GM21381 (cell line): Measurements from ENCODE around the gene JADE3.

Experiments
- ATAC-seq: cut with Tn5 transposase; IDR thresholded peaks from one replicate; pipeline ENCODE4 v1.9.1; 2021; ENCODE audit warnings: mild to moderate bottlenecking, moderate library complexity; ENCODE audit not compliant: unreplicated experiment

The JADE3 gene

DNA sequence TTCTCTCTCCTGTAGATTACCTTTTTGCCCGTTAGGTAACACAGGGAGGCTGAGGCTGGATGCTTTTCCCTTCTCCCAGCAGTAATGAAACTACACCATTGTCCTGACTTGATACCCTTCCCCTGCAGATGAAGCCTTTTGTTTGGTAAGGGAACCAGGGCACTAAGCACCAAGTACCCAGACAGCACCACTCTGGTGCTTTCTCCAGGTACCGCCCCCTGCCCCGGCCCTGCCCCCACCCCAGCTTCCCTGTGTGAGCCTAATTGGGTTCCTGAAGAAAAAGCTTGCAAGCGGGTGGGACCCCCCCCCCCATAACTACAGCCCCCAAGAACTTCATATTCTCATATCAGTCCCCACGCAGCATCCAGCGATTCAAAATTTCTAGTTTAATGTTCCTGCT, 79.8 kb downstream of the JADE3 start:
- no peak for ATAC-seq

DNA sequence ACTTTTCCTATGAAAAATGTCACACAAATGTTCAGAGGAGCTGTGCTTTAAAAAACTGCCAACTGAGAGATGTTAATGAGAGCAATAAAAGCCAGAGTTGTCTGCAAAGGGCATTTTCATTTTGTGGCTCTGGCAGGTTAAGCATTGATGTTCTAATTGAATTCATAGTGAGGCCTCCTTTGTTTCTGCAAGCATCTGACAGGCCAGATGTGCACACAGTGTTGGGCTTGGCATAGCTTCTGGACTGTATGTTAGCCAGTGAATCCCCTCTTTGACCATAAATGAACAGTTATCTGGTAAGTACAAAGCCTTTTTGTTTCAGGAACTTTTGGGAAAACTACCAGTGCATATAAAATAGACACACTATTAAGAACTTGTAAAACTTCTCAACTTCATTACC, 81.9 kb downstream of the JADE3 start:
- no peak for ATAC-seq

DNA sequence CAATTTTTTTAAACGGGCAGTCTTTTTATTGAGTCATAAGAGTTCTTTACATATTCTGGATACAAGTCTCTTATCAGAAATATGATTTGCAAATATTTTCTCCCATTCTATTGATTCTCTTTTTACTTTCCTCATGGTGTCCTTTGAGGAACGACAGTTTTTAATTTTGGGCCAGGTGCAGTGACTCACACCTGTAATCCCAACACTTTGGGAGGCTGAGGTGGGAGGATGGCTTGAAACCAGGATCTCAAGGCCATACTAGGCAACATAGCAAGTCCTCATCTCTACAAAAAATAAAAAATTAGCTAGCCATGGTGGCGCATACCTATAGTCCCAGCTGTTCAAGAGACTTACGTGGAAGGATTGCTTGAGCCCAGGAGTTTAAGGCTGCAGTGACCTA, 99.9 kb downstream of the JADE3 start:
- ATAC-seq = no peak

DNA sequence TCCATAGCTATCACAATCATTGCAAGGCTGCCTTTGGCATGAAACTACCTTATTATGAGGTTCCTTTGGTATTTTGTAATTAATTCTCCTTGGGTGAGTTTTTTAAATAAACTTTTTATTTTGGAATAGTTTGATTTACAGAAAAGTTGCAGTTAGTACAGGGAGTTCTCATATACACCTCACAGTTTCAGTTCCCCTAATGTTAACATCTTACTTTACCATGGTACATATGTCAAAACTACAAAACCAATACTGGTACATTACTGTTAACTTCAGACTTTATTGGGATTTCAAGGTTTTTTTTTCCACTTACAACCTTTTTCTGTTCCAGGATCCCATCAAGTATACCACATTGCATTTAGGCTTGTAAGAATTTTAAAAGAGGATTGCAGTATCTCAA, 114.0 kb downstream of the JADE3 start:
- no peak for ATAC-seq

DNA sequence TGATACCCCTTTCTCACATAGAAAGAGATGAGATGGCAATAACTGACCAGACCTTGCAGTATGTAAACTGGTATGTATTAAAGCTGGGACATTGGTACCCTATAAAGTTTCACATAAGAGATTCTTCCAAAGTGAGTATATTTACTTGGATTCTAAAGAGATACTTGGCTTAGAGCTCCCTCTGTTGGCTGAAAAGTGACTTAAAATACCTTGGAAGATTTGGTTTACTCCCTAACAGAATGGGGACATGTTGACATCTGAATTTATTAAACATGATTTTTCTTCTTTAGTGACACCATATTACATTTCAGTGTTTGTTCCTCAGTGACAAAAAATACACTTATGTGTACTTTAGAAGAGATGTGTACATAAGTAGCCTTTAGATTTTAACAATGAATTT, 118.1 kb downstream of the JADE3 start:
- ATAC-seq = no peak

DNA sequence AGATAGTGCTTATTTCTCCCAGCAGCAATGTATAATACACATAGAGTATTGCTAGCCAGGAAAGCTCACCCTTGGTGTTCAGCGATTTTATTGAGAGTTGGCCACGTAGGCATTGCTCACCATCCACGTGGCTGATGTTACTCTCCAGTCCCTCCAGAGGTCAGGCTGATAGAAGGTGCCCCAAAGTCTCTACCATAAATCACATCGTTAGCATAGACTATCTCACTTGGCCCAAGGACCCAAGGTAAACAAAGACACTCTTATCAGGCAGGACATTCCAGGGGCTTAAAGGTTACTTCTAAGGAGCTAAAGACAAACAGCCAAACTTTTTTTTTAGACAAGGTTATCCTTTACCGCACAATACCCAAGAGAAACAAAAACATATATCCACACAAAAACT, 135.8 kb downstream of the JADE3 start:
- no peak for ATAC-seq

DNA sequence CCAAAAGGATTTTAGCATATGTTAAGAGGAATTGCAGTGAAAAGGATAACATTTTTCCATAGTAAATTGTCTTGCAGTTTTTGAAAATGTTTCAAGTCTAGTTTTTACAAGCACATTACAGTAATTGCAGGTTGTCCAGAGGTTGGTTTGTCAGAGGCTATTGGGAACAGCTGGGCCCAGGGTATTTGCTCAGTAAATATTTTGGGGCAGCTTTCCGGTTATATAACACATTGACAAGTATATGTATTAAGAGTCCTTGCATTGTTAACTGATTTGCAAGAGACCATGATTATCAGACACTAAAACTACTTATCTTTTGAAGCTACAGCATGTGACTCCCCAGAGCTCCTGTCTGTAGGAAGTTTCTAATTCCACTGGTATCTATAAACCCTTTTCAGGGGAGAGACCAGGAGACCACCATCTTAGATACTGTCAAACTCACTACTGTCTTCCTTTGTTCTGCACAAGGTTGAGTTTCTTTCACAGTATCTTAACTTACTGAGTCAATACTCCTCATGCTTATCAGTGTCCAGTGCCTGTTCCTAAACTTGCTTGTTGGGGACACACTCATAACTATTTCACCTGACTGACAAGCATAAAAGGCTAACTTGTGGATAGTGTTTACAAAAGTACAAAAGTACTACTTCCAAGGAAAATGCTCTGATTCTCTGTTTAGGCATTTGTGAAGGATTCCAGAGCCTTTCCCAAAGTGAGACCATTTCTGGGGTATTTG, 147.1 kb downstream of the JADE3 start:
- no peak for ATAC-seq

DNA sequence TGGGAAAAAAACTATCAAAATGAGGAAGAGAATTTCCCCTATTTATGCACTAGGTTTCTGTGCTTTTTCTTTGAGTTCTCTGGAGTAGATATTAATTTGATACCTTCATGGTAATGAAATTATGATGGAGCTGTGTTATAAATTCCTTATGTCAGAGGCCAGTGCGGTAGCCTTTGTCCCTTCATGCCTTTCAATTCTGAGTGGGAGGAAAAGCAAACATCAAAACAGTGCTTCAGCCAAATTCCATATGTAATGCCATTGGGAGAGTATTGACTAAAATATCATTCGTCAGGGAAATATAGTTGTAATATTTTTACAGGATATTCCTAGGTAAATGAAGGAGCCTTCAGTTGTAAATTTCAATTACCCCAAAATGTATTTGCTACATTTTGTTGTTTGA, 148.5 kb downstream of the JADE3 start:
- ATAC-seq = no peak

DNA sequence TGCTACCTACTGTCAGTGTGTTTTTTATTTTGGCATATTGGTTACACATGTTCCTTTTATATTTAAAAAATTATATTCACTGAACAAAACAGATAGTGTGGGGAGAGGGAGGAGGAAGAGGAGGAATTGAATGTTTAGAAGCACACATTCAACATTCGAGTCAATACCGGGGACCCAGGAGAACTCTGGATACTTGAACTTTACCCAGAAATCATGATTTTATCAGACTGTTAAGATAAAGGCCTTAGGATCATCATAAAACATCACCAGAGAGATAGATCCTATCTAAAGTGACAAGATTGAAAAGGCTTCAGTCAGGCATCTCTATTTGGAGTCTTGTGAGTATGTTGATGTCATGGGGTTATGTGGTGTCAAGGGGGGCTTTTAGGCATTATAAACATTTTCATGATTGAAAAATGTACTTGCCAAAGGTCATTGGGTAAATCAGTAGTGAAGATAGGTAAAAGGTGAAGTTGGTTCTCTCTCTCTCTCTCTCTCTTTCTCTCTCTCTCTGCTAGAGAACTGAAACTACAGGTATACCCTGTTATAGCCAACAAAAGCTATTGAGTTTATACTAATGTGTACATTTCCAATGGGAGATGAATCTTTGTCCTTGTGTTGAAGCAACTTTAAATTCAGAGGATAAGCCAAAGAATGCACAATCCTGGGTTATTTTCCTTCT, 149.2 kb downstream of the JADE3 start:
- ATAC-seq = no peak

DNA sequence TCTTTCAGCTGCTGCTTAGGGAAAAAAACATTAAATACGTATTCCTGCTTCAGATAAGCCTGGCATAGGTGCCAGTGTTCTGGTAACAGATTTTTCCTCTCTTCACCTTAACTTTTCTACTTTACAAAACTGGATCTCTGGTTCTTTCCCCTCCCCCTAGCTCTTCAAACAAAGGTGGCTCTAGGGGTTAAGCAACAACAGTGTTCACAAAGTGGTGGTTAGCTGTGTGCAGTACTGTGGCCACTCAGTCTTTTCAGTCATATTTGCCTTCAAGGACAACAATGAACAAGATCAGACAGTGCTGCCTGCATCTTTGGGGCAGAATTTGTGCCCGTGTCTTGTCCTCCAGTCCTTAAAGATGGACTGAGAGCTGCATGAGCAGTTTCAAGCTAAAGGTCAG, 151.0 kb downstream of the JADE3 start:
- ATAC-seq = no peak

DNA sequence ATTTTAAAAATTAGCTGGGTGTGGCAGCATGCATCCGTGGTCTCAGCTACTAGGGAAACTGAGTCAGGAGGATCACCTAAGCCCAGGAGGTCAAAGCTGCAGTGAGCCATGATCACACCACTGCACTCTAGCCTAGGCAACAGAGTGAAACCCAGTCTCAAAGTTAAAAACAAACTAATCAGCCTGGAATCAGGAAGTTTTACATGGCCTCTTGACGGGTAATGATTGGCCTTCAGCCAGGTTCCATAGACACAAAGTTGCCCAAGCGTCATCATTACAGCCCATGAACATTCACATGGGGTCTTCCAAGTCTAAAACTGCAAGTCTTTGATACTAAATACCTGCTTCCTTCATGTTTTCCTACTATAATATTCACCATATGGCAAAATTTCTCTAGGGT, 156.0 kb downstream of the JADE3 start:
- no peak for ATAC-seq

DNA sequence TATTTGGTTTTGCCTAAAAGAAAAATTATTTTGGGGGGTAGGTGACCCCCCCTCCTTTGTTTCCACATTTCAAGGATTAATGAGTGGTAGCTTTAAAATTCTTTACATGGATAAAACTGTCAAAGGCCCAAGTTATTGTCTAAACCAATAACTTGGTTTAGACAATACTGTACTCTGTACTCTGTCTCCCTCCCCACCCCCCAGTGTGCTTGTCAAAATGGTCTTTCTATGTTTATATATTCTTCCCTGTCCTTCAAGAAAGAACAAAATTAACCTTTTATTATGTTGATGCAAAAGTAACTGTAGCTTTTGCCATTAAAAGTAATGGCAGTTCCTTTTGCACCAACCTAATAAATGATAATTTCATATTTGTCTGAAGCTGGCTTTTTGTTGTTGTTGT, 156.5 kb downstream of the JADE3 start:
- no peak for ATAC-seq

DNA sequence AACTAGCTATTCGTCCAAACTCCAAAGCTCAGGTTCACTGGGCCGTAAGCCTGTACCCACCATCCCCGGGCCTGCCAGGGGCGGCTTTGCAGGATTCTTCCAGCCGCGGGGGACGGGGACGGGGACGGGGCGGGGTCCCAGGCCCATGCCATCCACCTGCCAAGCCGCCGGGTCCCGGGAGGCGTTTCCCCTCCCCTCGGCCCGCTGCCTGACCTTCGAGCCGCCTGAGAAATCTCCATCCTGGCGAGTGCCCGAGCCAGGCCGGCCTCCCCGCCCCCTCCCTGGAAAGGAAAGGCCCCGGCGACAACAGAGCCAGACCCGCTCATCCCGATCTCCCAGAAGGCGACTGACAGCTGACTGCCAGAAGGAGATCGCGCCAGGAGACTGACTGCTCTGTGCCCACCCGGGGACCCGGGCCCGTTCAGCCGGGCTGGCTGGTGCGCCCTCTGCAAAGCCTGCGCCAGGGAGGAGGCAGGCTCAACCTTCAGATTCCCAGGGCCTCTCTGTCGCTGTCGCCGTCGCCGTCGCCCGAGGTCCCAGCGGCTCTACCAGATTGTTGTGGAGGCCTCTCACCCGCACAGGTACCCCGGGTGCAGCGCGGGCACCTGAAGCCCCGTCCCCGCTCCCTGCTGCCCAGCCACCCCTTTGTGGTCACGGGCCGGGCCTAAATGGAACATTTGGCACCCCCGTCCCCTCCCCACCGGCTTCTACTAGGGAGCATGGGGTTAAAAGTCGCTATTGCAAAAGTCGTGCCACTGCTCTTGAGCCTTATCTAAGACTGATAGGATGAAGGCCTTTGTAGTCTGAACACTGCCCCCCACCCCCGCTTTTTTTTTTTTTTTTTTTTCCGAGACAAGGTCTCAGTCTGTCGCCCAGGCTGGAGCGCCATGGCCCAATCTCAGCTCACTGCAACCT, 166.2 kb downstream of the JADE3 start, which contains the start of gene RGN:
RGN (plus strand) TSS at position 315 of the 915 bp plus-strand sequence. CDS start 2,702 bp downstream, outside the sequence.
- no peak for ATAC-seq

DNA sequence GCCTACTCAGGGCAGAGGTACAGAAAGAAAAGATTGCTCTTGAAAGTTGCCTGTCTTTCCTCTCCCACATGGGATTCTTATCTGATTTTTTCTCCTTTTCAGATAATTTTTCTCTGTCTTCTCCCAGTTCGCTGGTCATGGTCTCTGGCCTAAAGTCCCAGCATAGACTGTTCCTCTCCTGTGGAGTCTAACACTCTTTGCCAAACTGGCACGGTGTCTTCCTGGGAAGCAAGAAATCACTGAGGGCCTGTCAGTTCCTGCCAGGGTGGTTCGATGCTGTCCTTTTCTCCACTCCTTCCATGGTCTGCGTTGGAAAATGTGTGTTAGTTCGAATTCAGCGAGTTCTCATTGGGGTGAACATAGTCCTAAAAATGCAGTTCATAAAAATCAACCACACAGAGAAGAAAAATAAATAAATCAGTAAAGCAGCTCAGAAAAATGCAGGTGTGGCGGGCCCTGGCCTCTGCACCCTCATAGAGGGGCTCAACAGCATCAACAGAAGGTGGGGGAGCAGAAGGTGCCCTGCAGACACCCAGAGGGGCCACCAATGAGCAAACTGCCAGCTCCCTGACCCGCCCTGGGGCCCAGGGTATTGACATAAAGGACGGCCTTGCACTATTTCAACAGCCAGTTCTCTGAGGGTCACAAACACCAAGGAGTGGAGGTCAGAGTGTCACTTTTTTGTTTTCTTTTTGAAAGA, 168.1 kb downstream of the JADE3 start:
- ATAC-seq = no peak

DNA sequence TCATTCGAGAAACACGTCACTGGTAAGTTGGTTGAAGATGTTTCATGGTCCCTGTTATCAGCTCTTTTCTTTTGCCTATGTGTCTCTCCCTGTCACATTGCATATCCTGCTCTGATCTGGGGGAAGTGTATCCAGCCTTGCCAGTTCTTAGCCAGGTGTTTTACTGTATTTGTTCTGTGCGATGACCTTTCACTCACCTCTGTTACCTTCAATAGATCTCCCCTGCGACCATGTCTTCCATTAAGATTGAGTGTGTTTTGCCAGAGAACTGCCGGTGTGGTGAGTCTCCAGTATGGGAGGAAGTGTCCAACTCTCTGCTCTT, 168.7 kb downstream of the JADE3 start:
- ATAC-seq = no peak

DNA sequence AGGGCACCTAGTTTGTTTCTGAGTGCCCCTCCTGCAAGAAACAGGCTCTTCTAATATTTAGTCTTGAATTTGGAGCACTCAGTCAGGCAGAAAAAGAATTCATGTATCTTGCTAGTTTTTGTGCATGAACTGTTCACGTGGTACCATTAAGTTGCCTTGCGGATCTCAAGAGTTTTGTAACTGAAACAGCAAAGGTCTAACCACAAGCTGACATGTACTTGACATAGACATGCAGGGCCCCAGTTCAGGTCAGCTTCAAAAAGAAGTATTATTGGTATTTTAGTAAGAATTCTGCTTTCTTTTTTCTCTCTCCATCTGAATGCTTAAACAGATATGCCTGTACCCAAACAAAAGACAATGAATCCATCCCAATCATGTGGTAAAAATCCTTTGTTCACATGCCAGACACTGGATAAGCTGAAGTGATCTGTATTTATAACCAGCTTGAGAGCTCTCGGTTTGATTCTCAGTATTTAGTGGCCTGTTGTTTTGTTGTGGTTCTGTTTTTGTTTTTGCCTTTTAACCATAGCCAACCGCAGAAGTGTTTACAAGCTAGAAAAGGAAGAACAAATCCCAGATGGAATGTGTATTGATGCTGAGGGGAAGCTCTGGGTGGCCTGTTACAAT, 179.0 kb downstream of the JADE3 start:
- ATAC-seq = no peak

DNA sequence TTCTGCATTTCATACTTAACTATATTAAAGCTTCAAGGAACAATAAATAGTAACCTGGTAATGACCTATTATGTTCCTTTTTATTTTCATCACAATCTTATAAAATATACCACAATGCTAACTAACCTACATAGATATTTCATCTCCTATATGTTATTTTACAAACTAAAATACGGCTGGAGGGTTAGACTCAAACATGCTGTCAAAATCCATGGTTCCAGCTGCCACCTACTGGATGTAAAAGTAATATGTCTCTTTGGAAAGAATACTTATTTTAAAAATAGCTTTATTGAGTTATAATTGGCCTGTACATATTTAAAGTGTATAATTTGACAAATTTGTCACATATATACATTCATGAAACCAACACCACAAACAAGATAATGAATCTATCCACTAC, 181.0 kb downstream of the JADE3 start:
- no peak for ATAC-seq

DNA sequence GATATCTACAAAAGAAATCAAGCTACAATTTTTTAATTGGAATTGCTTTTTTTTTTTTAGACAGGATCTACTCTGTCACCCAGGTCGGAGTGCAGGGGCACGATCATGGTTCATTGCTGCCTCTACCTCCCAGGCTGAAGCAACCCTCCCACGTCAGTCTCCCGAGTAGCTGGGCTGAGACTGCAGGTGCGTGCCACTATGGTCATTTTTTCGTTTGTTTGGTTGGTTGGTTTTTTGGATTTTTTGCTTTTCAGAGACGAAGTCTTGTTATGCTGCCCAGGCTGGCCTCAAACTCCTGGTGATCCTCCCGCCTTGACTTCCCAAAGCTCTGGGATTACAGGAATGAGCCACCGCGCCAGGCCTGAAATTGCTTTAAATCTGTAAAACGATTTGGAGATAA, 181.6 kb downstream of the JADE3 start:
- no peak for ATAC-seq

DNA sequence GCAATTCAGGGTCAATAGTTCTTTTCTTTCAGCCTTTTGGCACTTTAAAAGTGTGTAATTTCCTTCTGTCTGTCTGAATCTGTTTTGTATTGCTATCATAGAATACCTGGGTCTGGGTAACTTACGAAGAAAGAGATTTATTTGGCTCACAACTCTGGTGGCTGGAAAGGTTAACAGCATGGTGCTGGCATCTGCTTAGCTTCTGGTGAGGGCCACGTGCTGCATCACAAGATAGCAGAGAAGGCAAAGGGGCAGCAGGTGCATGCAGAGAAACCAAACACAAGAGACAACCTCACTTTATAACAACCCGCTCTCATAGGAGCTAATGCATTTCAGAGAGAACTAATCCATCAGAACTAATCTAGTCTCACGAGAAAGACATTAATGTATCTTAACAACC, 184.8 kb downstream of the JADE3 start:
- ATAC-seq = no peak

DNA sequence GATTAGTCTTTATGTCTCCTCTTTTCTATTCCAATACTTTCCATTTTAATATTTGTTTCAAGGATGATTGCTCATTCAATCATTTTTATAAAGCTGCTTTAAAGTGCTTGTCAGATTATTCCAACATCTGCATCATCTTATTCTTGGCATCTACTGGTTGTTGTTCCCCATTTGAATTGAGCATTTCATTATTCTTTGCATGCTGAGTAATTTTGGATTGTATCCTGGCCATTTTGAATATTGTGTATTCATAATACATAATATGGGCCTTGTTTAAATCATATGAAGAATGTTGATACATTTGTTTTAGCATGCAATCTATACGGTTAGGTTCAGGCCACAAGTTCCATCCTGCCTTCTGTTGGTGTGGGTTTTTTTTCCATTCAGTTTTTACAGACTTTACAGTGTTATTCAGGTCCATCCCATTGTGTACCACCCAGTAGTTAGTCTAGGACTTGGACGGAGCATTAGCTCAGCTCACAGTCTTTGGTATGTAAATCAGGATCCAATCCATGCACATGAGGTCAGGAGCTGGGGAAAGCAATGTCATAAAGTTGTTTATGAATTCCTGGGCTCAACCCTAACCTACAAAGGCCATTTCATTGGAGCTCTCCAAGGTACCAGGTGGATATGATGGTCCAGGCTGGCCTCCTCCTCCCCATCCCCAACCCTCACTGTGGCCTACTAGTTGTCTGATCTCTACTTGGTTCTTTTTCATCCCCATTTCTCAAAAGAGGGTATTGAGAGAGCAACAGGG, 186.3 kb downstream of the JADE3 start:
- no peak for ATAC-seq
